GM18498 (cell line): ENCODE data around the gene SLC16A6.
"Not testable (repeated sequence)": the region's sequence is repeated elsewhere in the genome, so short reads cannot be mapped to it uniquely, and the experiment has no call there.

Experiments used
- ATAC-seq: cut with Tn5 transposase; IDR thresholded peaks from one replicate; pipeline ENCODE4 v1.9.1; 2021; ENCODE audit warnings: mild to moderate bottlenecking, moderate library complexity; ENCODE audit not compliant: unreplicated experiment

Gene SLC16A6

DNA sequence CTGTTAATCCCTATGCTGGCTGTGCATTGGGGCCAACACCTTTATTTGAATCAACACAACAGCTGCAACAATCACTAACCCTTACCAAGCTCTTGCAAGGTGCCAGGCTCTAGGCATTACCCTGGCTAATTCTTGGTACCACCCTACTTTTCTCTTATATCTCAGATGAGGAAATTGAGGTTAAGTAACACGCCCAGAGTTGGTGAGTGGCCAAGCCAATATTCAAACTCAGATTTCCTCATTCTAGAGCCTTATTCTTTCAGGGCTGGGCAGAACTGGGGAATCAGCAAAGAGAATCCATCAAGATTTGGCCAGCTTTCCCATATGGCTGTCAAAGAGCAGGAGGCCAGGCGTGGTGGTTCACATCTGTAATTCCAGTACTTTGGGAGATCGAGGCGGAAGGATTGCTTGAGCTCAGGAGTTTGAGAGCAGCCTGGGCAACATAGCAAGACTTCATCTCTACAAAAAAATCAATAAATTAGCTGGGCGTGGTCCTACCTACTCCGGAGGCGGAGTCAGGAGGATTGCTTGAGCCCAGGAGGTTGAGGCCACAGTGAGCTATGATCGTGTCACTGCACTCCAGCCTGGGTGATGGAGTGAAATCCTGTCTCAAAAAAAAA, 24.1 kb upstream of the SLC16A6 start:
- ATAC-seq = no peak

- ATAC-seq = no peak
These were observed 19.2 kb upstream of the SLC16A6 start for GRCh38 chr17:68310152-68310551.

- not testable (repeated sequence) for ATAC-seq
These were observed 18.2 kb upstream of the SLC16A6 start for GRCh38 chr17:68309066-68309670.

DNA sequence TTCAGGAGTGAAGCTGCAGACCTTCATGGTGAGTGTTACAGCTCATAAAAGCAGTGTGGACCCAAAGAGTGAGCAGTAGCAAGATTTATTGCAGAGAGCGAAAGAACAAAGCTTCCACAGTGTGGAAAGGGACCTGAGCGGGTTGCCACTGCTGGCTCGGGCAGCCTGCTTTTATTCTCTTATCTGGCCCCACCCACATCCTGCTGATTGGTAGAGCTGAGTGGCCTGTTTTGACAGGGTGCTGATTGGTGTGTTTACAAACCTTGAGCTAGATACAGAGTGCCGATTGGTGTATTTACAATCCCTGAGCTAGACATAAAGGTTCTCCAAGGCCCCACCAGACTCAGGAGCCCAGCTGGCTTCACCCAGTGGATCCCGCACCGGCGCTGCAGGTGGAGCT, 17.6 kb upstream of the SLC16A6 start:
- ATAC-seq = not testable (repeated sequence)

DNA sequence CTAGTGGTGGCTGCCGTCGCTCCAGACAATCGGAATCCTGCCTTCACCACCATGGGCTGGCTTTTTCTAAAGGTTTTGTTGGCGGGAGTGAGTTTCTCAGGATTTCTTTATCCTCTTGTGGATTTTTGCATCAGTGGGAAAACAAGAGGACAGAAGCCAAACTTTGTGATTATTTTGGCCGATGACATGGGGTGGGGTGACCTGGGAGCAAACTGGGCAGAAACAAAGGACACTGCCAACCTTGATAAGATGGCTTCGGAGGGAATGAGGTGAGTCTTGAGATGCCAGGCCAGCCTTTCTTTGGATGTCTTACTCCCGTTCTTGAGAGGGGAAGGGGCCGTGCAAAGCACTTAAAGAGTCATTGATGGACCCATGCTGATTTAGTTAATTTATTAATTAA, 16.5 kb upstream of the SLC16A6 start:
- no peak for ATAC-seq

GRCh38 chr17:68306819-68307218, 15.9 kb upstream of the SLC16A6 start:
- ATAC-seq = no peak

DNA sequence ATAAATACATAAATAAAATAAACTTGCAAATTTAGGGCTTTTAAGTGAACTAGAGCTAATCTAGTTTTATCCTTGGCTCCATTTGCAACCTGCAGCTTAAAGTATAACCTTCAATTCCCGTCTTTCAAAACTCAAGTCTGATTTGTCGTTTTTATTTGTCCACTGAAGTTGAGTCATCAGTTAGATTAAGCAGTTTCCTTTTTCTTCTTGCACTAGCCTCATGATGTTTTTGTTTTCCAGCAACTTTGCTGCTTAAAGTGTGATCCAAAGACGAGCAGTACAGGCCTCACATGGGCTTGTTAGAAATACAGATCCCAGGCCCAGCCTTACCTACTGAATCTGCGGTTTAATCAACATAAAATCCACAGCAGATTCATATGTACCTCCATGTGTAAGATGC, 14.2 kb upstream of the SLC16A6 start:
- no peak for ATAC-seq

DNA sequence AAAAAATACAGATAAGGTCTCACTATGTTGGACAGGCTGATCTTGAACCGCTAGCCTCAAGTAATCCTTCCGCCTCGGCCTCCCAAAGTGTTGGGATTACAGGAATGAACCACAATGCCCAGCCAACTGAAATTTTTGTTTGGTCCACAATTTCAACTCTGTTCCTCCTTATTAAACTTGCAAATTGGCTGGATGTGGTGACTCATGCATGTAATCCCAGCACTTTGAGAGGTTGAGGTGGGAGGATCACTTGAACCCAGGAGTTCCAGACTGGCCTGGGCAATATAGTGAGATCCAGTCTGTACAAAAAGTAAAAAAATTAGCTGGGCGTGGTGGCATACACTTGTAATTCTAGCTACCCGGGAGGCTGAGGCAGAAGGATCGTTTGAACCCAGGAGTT, 13.8 kb upstream of the SLC16A6 start:
- no peak for ATAC-seq

DNA sequence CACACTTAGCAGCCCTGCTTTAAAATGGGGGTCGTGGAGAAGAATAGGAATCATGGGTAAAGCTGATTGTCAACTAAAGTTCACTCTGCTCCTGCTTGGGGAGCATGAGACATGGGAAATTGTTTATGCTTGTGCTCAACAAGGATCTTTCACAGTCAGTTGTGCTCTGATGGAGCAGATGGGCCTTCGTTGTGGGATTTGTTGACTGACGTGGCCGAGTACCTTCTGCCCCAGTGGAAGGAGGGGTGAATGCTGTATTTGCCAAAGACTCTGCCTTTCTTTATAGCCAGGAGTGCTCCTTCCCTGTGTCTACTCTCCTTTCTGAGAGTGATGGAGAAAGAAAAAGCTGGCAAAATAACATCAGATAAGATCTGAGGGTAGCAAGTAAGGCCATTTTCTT, 11.7 kb upstream of the SLC16A6 start:
- no peak for ATAC-seq

DNA sequence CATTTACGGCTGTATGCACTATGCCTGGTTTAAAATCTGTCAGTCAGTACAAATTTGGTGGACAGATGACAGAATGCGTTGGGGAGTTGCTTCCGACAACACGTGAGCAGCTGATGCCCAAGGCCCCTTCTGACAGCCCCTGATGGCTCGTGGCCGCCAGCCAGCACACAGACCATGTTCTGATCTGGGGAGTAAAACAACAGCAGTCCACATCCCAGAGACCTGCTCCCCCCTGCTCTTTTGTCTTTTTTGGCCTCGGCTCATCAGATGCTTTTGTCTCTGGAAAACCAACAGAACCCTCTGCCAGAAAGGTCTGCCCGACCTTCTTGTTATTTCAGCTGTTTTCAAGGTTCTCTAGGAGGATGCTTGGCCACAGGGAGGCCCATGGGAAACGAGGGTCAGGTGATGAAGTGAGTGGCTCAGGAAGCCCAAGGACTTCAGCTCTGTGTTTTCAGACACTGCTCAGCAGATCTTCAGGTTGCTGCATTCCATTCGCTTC, 11.2 kb upstream of the SLC16A6 start:
- no peak for ATAC-seq

DNA sequence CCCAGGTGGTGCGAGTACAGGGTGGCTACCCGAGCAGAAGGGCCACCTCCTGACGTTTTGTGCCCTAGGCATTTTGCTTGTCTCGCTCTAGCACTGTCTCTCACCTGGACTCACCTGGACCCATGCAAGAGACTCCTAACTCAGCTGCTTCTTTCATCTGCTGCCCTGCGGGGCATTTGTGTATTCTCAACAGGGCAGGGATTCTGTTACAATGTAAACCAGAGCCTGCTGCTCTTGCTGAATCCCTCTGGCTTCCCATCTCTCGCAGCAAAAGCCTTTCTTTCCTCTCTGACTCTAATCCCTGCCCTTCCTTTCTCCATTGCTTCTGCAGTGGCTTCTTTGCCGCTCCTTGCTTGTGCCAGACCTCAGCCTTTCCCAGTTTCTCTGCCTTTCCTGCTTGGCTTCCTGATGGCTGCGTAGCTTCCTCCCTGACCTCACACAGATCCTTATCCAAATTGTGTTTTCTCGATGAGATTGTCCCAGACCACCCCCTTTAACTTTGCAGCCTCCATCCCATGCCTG, 10.6 kb upstream of the SLC16A6 start:
- ATAC-seq = no peak

DNA sequence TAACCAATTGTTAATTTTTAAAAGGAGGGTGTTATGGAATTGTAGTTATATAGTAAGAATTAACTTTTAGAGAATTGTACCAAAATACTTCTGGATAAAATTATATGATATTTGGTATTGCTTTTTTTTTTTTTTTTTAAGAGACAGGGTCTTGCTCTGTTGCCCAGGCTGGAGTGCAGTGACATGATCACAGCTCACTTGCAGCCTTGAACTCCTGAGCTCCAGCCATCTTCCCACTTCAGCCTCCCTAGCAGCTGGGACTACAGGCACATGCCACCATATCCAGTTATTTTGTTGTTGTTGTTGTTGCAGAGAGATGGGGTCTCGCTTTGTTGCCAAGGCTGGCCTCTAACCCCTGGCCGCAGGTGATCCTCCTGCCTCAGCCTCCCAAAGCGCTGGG, 8.9 kb upstream of the SLC16A6 start:
- no peak for ATAC-seq

- ATAC-seq = no peak
These were observed 7.7 kb upstream of the SLC16A6 start for GRCh38 chr17:68298601-68299000.

GRCh38 chr17:68297195-68297594, 6.3 kb upstream of the SLC16A6 start:
- ATAC-seq = no peak

DNA sequence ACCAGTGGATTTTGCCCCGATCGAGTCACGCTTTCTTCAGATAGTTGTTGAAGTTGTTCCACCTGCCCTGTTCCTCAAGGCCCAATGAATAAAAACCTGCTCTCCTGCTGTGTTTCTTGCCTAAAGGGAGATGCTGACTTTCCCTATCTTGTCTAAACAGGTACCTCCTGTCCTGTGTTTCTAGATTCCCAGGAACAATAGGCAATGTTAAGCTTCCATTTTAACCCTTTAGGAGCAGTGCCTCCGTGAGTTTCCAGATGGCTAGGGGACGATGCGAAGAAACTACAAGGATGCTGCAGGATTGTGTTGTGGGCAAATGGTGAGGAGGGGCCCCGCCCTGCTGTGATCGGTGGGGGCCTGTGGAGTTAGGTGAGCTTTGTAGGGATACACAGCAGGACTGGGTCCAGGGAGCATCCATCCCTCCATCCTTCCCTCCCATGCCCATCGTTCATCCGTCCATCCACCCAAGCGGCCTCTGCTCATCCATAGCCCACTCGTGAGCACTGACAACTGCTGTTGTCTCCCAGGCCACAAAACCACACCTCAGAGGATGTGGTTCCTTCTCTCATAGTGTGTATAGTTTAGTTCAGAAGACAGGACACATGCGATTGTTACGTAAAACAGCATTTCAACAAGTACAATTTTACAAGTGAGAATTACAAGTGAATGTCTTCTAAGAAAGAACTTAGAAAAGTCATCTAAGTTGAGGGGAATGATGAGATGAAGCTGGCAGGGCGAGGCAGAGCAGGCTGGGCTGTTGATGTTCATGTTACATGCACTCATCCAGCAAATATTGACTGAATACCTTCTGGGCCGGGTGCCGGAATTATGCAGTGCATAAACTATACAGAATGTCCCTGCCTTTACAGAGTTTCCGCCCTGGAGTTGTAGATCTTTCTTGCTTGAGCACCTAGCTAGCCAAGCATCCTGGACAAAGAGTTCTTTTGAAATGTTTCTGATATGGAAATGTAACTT, 5.6 kb upstream of the SLC16A6 start:
- no peak for ATAC-seq

DNA sequence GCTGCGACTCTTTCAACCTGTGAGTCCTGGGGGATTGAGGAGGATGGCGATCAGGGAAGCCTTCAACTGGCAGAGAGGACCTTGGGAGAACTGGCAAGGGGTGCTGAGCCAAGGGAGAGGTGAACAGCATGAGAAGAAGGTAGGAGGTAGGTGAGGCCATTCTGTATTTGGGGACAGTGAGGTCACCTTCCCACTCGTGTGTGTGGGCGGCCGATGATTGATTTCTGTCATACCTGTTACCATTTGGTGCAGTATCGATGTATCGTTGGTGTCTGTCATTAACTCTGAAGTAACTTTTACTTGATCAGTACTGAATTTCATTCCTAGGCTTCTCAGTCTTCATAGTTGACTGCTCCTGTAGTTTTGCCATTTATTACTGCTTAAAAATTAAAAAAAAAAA, 4.2 kb upstream of the SLC16A6 start:
- ATAC-seq = no peak

DNA sequence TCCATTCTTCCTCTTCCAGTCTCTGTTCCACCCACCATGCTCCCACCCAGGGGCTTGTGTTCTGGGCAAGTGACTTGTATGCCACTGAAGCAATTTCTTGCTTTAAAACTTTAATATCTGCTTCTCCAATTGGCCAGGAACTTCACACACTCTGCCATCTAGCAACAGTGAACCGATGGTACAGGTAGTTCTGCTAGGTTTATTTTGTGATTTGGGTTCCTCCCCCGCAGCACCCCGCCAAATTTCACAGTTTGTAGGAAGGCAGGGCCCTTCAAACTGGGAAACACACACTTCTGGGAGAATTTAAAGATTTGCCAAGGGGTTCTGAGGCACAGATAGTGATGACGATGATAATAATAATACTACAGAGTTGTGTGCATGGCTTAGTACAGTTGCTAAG, 3.7 kb upstream of the SLC16A6 start:
- no peak for ATAC-seq

DNA sequence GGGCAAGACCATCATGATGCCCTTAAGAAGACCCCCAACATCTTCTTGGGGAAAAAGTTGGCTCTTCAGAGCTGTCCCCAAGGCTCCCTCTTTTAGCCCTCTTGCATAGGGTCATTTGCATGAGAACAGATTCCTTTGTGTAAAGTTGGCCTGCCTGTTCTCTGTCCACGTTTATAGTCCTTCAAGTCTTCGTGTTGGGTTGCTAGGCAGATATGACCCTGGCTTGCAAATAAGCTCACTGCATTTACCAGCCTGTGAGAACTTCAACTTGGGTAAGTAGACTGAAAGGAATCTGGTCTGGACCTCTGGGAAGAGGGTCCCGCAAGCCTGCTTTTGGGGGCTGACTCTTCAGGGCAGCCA, 3.2 kb upstream of the SLC16A6 start:
- ATAC-seq = no peak

DNA sequence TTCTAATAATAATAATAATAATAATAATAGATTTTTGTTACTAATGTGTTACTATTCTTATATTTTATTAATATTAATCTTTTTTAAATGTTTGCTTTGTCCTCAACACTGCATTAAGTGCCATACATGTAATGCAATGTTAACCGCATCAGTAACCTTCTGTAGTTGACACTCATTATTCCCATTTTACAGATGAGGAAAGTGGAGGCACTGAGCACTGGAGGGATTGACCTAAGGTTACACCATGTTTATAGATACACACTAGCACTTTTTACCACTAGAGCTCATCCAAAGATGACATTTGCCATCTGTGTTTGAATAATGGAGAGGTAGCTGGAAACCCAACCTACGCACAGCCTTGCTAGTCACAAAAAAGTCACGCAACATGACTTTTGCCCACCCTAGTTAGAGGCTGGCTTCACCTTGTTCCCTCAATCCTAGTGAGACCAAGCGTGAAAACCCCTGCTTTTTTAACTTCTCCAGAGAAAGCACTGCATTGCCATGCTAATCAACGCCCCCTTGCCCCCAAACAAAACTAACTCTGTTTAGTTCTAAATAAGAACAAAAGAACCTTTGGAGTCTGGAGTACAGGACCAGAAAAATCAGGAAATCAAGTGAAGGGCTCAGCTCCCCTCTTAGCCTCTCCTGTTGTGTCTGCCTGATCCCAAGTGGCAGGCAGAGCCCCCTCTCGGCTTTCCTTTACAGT, 2.7 kb upstream of the SLC16A6 start:
- ATAC-seq = no peak

- no peak for ATAC-seq
These were observed 1.7 kb upstream of the SLC16A6 start for GRCh38 chr17:68292689-68293040.
